PC-9 (cell line): ENCODE results near the gene IL18RAP. TPM values are rescaled to one million over a fixed set of nuclear protein-coding genes. Genes with fewer than 3 reads are reported as not detected.

ENCODE experiments used
- Bru-seq: library from RNA; stranded (reverse); fragments of 400-500 nt; gene quantifications from one replicate; lab custom pipeline; 2021; lab: Mats Ljungman, UMichigan
- BruChase-seq, 2 experiments: library from RNA; stranded (reverse); fragments of 400-500 nt; gene quantifications; one replicate each; lab custom pipeline; 2021; lab: Mats Ljungman, UMichigan
- BruUV-seq: library from RNA; stranded (reverse); fragments of 400-500 nt; replicated peaks from 2 replicates; lab custom pipeline; 2021; lab: Mats Ljungman, UMichigan
- CTCF ChIA-PET: fragments of 300-600 bp; sonication (Branson Sonifier 250); formaldehyde crosslinking; loops from one replicate; lab custom pipeline; 2022; ENCODE audit warnings: antibody characterized with exemption; lab: Charles Lee
- POLR2A ChIA-PET: fragments of 300-600 bp; sonication (Branson Sonifier 250); formaldehyde crosslinking; loops from one replicate; lab custom pipeline; 2022; ENCODE audit warnings: antibody characterized with exemption; ENCODE audit not compliant: unreplicated experiment; lab: Charles Lee
- DNase-seq, 2 experiments: peaks; one replicate each; pipeline versions ENCODE4 v3.0.0 to v3.0.0-alpha.2; 2015 to 2022; ENCODE audit warnings: mixed read lengths in 1 of 2
- H2AFZ ChIP-seq: fragments of 200-600 bp; sonication (generic); 2 replicates; pipeline ENCODE4 v1.8.1; 2017; ENCODE audit warnings: antibody characterized with exemption
- H3F3A ChIP-seq: fragments of 200-600 bp; sonication (generic); 2 replicates; pipeline ENCODE4 v1.8.1; 2017; ENCODE audit warnings: antibody characterized with exemption, mild to moderate bottlenecking, low read depth; ENCODE audit not compliant: insufficient read depth
- H3K27ac ChIP-seq: fragments of 200-600 bp; sonication (generic); 2 replicates; pipeline ENCODE4 v1.6.1; 2016; ENCODE audit warnings: mixed run types
- H3K27me3 ChIP-seq: fragments of 200-600 bp; sonication (generic); 2 replicates; pipeline ENCODE4 v1.6.1; 2016; ENCODE audit warnings: low read depth, mixed run types; ENCODE audit not compliant: insufficient read depth
- H3K36me3 ChIP-seq: fragments of 200-600 bp; sonication (generic); 2 replicates; pipeline ENCODE4 v1.6.1; 2016; ENCODE audit warnings: low read depth, mixed run types
- H3K4me1 ChIP-seq: fragments of 200-600 bp; sonication (generic); replicated peaks from 2 replicates; pipeline ENCODE4 v1.6.1; 2016; ENCODE audit warnings: mixed run types; ENCODE audit not compliant: insufficient read depth
- H3K4me2 ChIP-seq: fragments of 200-600 bp; sonication (generic); 2 replicates; pipeline ENCODE4 v1.6.1; 2017; ENCODE audit warnings: mixed run types
- H3K4me3 ChIP-seq: fragments of 200-600 bp; sonication (generic); 2 replicates; pipeline ENCODE4 v1.6.1; 2016; ENCODE audit warnings: mixed run types
- H3K79me2 ChIP-seq: fragments of 200-600 bp; sonication (generic); 2 replicates; pipeline ENCODE4 v1.6.1; 2017; ENCODE audit warnings: low read depth, mixed run types
- H3K9me2 ChIP-seq: fragments of 200-600 bp; sonication (generic); 2 replicates; pipeline ENCODE4 v1.8.1; 2017; ENCODE audit warnings: mild to moderate bottlenecking; ENCODE audit not compliant: insufficient read depth
- H3K9me3 ChIP-seq: fragments of 200-600 bp; sonication (generic); 2 replicates; pipeline ENCODE4 v1.8.1; 2016; ENCODE audit warnings: low read depth; ENCODE audit not compliant: insufficient read depth
- H4K20me1 ChIP-seq: fragments of 200-600 bp; sonication (generic); 2 replicates; pipeline ENCODE4 v1.8.1; 2017; ENCODE audit not compliant: insufficient read depth
- EZH2 ChIP-seq: fragments of 200-600 bp; sonication (generic); IDR thresholded peaks from 2 replicates; pipeline ENCODE4 v1.8.0; 2017; ENCODE audit warnings: antibody characterized with exemption, low read depth
- intact Hi-C: fragments of 100-400 bp; cut with micrococcal nuclease; formaldehyde crosslinking; loops from one replicate; pipeline ENCODE4 v1.10.0; 2022; ENCODE audit not compliant: unreplicated experiment
- long read RNA-seq: library from polyadenylated mRNA; stranded (forward); transcript quantifications from one replicate; pipeline ENCODE4 v2.0.0, GENCODE V29; 2022
- total RNA-seq: library from RNA; stranded (reverse); gene quantifications from 2 replicates; pipeline ENCODE4 v1.2.3, GENCODE V29; 2021
- TF ChIP-seq, protein P1 (sequence below): fragments of 200-600 bp; sonication (generic); conservative IDR thresholded peaks from 2 replicates; pipeline ENCODE4 v1.6.1; 2017; ENCODE audit warnings: mixed run types, antibody characterized with exemption, mild to moderate bottlenecking, moderate library complexity

Gene IL18RAP, protein sequence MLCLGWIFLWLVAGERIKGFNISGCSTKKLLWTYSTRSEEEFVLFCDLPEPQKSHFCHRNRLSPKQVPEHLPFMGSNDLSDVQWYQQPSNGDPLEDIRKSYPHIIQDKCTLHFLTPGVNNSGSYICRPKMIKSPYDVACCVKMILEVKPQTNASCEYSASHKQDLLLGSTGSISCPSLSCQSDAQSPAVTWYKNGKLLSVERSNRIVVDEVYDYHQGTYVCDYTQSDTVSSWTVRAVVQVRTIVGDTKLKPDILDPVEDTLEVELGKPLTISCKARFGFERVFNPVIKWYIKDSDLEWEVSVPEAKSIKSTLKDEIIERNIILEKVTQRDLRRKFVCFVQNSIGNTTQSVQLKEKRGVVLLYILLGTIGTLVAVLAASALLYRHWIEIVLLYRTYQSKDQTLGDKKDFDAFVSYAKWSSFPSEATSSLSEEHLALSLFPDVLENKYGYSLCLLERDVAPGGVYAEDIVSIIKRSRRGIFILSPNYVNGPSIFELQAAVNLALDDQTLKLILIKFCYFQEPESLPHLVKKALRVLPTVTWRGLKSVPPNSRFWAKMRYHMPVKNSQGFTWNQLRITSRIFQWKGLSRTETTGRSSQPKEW
- total RNA-seq (not detected in 2 replicates), Bru-seq, nascent RNA (percentile 8 among the genes with signal in this experiment), BruChase-seq, experiment 1, labeled RNA remaining after a 2-hour chase (percentile 12 among the genes with signal in this experiment), BruChase-seq, experiment 2, labeled RNA remaining after a 6-hour chase (percentile 10 among the genes with signal in this experiment)
- long read RNA-seq: 0 reads

DNA sequence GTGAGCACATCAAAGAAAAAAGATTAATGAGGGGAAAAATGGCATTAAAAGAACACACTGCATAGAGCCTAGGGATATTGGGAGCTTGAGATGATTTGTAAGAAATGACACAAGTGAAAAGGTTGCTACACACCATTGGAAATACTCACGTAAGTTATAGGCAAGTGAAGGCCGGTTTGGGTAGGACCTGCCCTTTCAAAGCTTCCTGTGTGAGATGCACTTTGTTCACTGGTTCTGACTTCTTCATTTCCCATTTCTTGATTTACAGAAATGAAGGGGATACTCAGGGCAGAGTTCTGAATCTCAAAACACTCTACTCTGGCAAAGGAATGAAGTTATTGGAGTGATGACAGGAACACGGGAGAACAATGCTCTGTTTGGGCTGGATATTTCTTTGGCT, at the start of gene IL18RAP:
TSS of gene IL18RAP (plus strand) at position 251 of the 400 bp plus-strand sequence. CDS start at position 369, 118 bp downstream.
- BruUV-seq: no TSS peak
- H3K9me2 ChIP-seq: no peaks in the 10 kb centered on the region
- intact Hi-C loops: no loop called here
- H2AFZ ChIP-seq: no peak within 1 kb of the TSS
- no peaks in the 10 kb centered on the region for H3F3A ChIP-seq
- H3K4me2 ChIP-seq: no peak within 1 kb of the TSS
- ChIA-PET POLR2A (no interaction called here), CTCF (no interaction called here)
- H3K27me3 ChIP-seq: no peaks in the 10 kb centered on the region
- no peaks in the 10 kb centered on the region for H4K20me1 ChIP-seq
- no peaks in the 10 kb centered on the region for H3K9me3 ChIP-seq
- no peak within 1 kb of the TSS for H3K27ac ChIP-seq
- no peak within 1 kb of the TSS for H3K4me3 ChIP-seq
- H3K4me1 ChIP-seq: no peaks in the 10 kb centered on the region
- no peaks in the 10 kb centered on the region for H3K36me3 ChIP-seq
- no peaks in the 10 kb centered on the region for H3K79me2 ChIP-seq
- TF ChIP-seq, protein P1, sequence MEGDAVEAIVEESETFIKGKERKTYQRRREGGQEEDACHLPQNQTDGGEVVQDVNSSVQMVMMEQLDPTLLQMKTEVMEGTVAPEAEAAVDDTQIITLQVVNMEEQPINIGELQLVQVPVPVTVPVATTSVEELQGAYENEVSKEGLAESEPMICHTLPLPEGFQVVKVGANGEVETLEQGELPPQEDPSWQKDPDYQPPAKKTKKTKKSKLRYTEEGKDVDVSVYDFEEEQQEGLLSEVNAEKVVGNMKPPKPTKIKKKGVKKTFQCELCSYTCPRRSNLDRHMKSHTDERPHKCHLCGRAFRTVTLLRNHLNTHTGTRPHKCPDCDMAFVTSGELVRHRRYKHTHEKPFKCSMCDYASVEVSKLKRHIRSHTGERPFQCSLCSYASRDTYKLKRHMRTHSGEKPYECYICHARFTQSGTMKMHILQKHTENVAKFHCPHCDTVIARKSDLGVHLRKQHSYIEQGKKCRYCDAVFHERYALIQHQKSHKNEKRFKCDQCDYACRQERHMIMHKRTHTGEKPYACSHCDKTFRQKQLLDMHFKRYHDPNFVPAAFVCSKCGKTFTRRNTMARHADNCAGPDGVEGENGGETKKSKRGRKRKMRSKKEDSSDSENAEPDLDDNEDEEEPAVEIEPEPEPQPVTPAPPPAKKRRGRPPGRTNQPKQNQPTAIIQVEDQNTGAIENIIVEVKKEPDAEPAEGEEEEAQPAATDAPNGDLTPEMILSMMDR: no peak
- no peak for TF ChIP-seq EZH2
- no peak for DNase-seq

DNA sequence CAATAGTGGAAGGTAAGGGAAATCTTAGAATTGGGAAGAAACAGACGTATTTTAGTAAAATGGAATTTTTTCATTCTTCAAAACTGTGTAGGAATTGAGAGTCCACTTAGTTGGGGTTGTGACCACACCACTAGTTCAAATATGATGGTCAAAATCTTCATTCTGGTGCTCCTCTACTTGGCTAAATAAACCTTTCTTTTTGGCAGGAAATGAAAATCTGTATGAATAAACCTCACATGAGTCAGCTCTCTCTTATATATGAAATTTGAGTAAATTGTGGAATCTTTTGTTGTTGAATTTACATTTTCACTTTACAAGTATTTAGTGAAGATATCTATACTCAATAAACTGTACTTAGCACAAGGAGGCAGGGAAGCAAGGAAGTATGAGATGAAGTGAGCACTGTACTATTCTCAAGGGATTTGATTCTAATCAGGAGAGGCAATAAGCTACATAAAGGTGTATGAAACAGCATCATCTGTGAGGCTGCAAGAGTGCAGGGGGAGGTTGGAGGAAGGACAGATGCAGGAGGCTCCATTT, 46.8 kb upstream of the IL18RAP start:
- H3K4me2 ChIP-seq: no peak overlapping the region
- TF ChIP-seq, protein P1: no peak
- no peak for TF ChIP-seq EZH2
- H3K36me3 ChIP-seq: no peaks in the 10 kb centered on the region
- POLR2A ChIA-PET: no interaction called here
- H3K27me3 ChIP-seq: no peaks in the 10 kb centered on the region
- no peak overlapping the region for H3K27ac ChIP-seq
- no peaks in the 10 kb centered on the region for H3F3A ChIP-seq
- intact Hi-C loops: no loop called here
- CTCF ChIA-PET: no interaction called here
- H2AFZ ChIP-seq: no peak overlapping the region
- H4K20me1 ChIP-seq: no peaks in the 10 kb centered on the region
- BruUV-seq: no TSS peak
- DNase-seq: no peak
- no peaks in the 10 kb centered on the region for H3K9me3 ChIP-seq
- no peaks in the 10 kb centered on the region for H3K9me2 ChIP-seq
- no peak overlapping the region for H3K4me3 ChIP-seq
- H3K79me2 ChIP-seq: no peaks in the 10 kb centered on the region
- no peaks in the 10 kb centered on the region for H3K4me1 ChIP-seq

GRCh38 chr2:102383722-102384121, 39.2 kb upstream of the IL18RAP start:
- CTCF ChIA-PET: no interaction called here
- Histone ChIP-seq H3K9me2 (no peaks in the 10 kb centered on the region), H3K9me3 (no peaks in the 10 kb centered on the region; the same call in 1 of the 2 replicates), H3F3A (no peaks in the 10 kb centered on the region), H3K4me1 (no peaks in the 10 kb centered on the region), H3K36me3 (peaks cover 6% of the 10 kb centered on the region; the same call in 1 of the 2 replicates), H3K27me3 (no peaks in the 10 kb centered on the region), H3K79me2 (no peaks in the 10 kb centered on the region), H4K20me1 (no peaks in the 10 kb centered on the region), H3K4me3 (no peak overlapping the region), H3K27ac (no peak overlapping the region), H3K4me2 (no peak overlapping the region), H2AFZ (no peak overlapping the region)
- TF ChIP-seq, protein P1: no peak
- no peak for TF ChIP-seq EZH2
- POLR2A ChIA-PET: no interaction called here
- no peak for DNase-seq
- no TSS peak for BruUV-seq
- intact Hi-C loops: no loop called here
